HepG2 (cell line): ENCODE data around the gene SNX18. TPM values are rescaled to one million over a fixed set of nuclear protein-coding genes. Genes with fewer than 3 reads are reported as not detected.
"Not testable (repeated sequence)": the region's sequence is repeated elsewhere in the genome, so short reads cannot be mapped to it uniquely, and the experiment has no call there.

Source experiments
- ATAC-seq: fragments of 200-7000 bp; cut with Tn5 transposase; 3 replicates; pipeline ENCODE4 v1.9.1; 2020; ENCODE audit warnings: mild to moderate bottlenecking, moderate library complexity
- BruUV-seq: library from RNA; stranded (reverse); fragments of 400-500 nt; replicated peaks from 2 replicates; lab custom pipeline; 2021; lab: Mats Ljungman, UMichigan
- CTCF ChIA-PET: fragments of 300-600 bp; formaldehyde crosslinking; extraction: SDS; loops from one replicate; lab custom pipeline; 2021; ENCODE audit warnings: low total read pairs, inconsistent platforms, low intra/inter-chr PET ratio; lab: Yijun Ruan, JAX
- POLR2A ChIA-PET: fragments of 350-600 bp; sonication (Branson Sonifier 250); formaldehyde crosslinking; loops from one replicate; lab custom pipeline; 2020; ENCODE audit warnings: antibody characterized with exemption, inconsistent platforms; lab: Yijun Ruan, JAX
- DNase-seq: peaks from one replicate; pipeline ENCODE4 v3.0.0-alpha.2; 2015; ENCODE audit warnings: low spot score
- FAIRE-seq: peaks from 3 replicates; lab custom pipeline; 2011; peaks lifted over from hg19 to GRCh38; lab: Jason Lieb, UNC
- H2AFZ ChIP-seq: one replicate; pipeline ENCODE4 v1.6.1; 2011; ENCODE audit warnings: low read length, inconsistent platforms
- H3K27ac ChIP-seq: fragments of 300-600 bp; 3 replicates; pipeline ENCODE4 v1.8.0; 2011; ENCODE audit warnings: mixed run types, mild to moderate bottlenecking, mixed read lengths, low read length, inconsistent platforms; ENCODE audit not compliant: insufficient read depth; ENCODE audit errors: extremely low read length
- H3K27me3 ChIP-seq, 2 experiments: fragments of 200-600 bp in 1 of 2; 2 replicates in 1 of 2; 3 replicates in 1 of 2; pipeline versions ENCODE4 v1.6.0 to v1.8.0; 2011; ENCODE audit warnings: low read length in 2 of 2, mild to moderate bottlenecking in 2 of 2, moderate library complexity in 2 of 2, inconsistent platforms in 1 of 2; ENCODE audit not compliant: insufficient read depth in 2 of 2, control insufficient read depth in 1 of 2
- H3K36me3 ChIP-seq, 2 experiments: fragments of 200-600 bp in 1 of 2; replicated peaks in 1 of 2; 2 replicates in 1 of 2; 3 replicates in 1 of 2; pipeline versions ENCODE4 v1.5.1 to v1.8.0; 2011; ENCODE audit warnings: low read length in 2 of 2, inconsistent platforms in 1 of 2; ENCODE audit not compliant: insufficient read depth in 2 of 2, control insufficient read depth in 1 of 2
- H3K4me1 ChIP-seq: 2 replicates; pipeline ENCODE4 v1.5.1; 2012; ENCODE audit warnings: low read length, inconsistent platforms; ENCODE audit not compliant: insufficient read depth
- H3K4me2 ChIP-seq: 2 replicates; pipeline ENCODE4 v1.6.0; 2011; ENCODE audit warnings: low read depth, low read length, inconsistent platforms
- H3K4me3 ChIP-seq, 3 experiments: fragments of 200-600 bp in 1 of 3; sonication (generic), shearing (Covaris generic) in 1 of 3; replicated peaks in 1 of 3; 2 replicates each; pipeline ENCODE4 v1.5.1; 2011 to 2016; ENCODE audit warnings: low read length in 3 of 3, inconsistent platforms in 2 of 3, low read depth in 2 of 3, mild to moderate bottlenecking in 2 of 3, control low read depth in 1 of 3, mixed read lengths in 1 of 3; ENCODE audit not compliant: insufficient read depth in 1 of 3
- H3K79me2 ChIP-seq: one replicate; pipeline ENCODE4 v1.6.1; 2011; ENCODE audit warnings: low read length, inconsistent platforms; ENCODE audit not compliant: insufficient read depth
- H3K9ac ChIP-seq: 2 replicates; pipeline ENCODE4 v1.6.0; 2011; ENCODE audit warnings: mild to moderate bottlenecking, low read depth, low read length, inconsistent platforms; ENCODE audit not compliant: insufficient read depth
- H3K9me3 ChIP-seq: 2 replicates; pipeline ENCODE4 v1.5.1; 2012; ENCODE audit warnings: mild to moderate bottlenecking, low read length
- H4K20me1 ChIP-seq: 2 replicates; pipeline ENCODE4 v1.6.0; 2011; ENCODE audit warnings: inconsistent platforms, mild to moderate bottlenecking, low read length, moderate library complexity; ENCODE audit not compliant: insufficient read depth
- JUNB ChIP-seq: sonication (generic); formaldehyde crosslinking; IDR thresholded peaks from 2 replicates; pipeline ENCODE4 v1.8.0; 2022; ENCODE audit warnings: missing genetic modification reagents, mild to moderate bottlenecking, borderline replicate concordance
- ZNF513 ChIP-seq: sonication (generic); formaldehyde crosslinking; conservative IDR thresholded peaks from 2 replicates; pipeline ENCODE4 v1.5.0; 2020; ENCODE audit warnings: missing genetic modification reagents
- WGBS: methylation state at CpG from one replicate; pipeline ENCODE4 v1.1.6; 2017; ENCODE audit warnings: low lambda C conversion rate; 5-methylcytosine and 5-hydroxymethylcytosine counted together
- in situ Hi-C: cut with HindIII; loops from 2 replicates; pipeline ENCODE4 v1.10.0; 2017; ENCODE audit warnings: low pct_unique_long_range_greater_than_20kb; ENCODE audit not compliant: extremely low pct_ligation_motif_present
- intact Hi-C: fragments of 100-400 bp; cut with micrococcal nuclease; formaldehyde crosslinking; loops from one replicate; pipeline ENCODE4 v1.10.0; 2022; ENCODE audit not compliant: unreplicated experiment
- polyA plus RNA-seq, 8 experiments: library from polyadenylated mRNA; depleted of rRNA in 3 of 8; stranded (reverse) in 7 of 8; unstranded in 1 of 8; fragments of >200 nt; fragmentation: Illumina TruSeq in 4 of 8; extraction: Trizol in 4 of 8; gene quantifications; 2 replicates each; pipeline versions ENCODE4 v1.2.1 to v1.2.3, GENCODE V29; 2011 to 2016; ENCODE audit warnings: low read depth in 4 of 8, missing spikeins in 1 of 8, mixed read lengths in 1 of 8; ENCODE audit not compliant: insufficient read depth in 1 of 8
- total RNA-seq, 5 experiments: library from RNA; depleted of rRNA; stranded (reverse); fragments of >200 nt; fragmentation: Illumina TruSeq; extraction: Trizol; gene quantifications; 2 replicates each; pipeline ENCODE4 v1.2.3, GENCODE V29; 2016; ENCODE audit warnings: low read depth in 1 of 5

SNX18 gene
- total and polyA plus RNA-seq, 2 of the 13 experiments (the other 11 are each of a cell fraction or from before 2014, with no cell fraction given): 2.3 to 6.2 TPM

- TF ChIP-seq JUNB (CRISPR knock-in tag): no peak
Observed at GRCh38 chr5:54534191-54535004, 16.8 kb downstream of the SNX18 start (continued).

- in situ Hi-C loops: no loop called here
- TF ChIP-seq ZNF513 (CRISPR knock-in tag): no peak
- TF ChIP-seq, all 625 proteins: peak for 0
- H3K36me3 ChIP-seq: no peaks in the 10 kb centered on the region
- POLR2A ChIA-PET: no interaction called here
- H3K27me3 ChIP-seq: no peaks in the 10 kb centered on the region
- WGBS: 96% methylated on average over 4 of the region's 4 CpGs
- no peak overlapping the region for H3K9ac ChIP-seq
- intact Hi-C loops: no loop called here
- BruUV-seq: no TSS peak
- peaks cover 15% of the 10 kb centered on the region for H3K4me1 ChIP-seq
- no peak for DNase-seq
- H3K9me3 ChIP-seq: no peaks in the 10 kb centered on the region
- H3K27ac ChIP-seq: no peak overlapping the region
- no peak for ATAC-seq
- no peak overlapping the region for H3K4me3 ChIP-seq
- CTCF ChIA-PET: no interaction called here
- H3K79me2 ChIP-seq: no peaks in the 10 kb centered on the region
- H2AFZ ChIP-seq: no peak overlapping the region
- FAIRE-seq: no peak
- no peak overlapping the region for H3K4me2 ChIP-seq
- no peaks in the 10 kb centered on the region for H4K20me1 ChIP-seq
Observed at GRCh38 chr5:54535149-54535844, 17.7 kb downstream of the SNX18 start.

GRCh38 chr5:54536375-54536774 is 18.8 kb downstream of the SNX18 start:
- intact Hi-C loops, H3K27me3 ChIP-seq, BruUV-seq, CTCF ChIA-PET, in situ Hi-C loops, POLR2A ChIA-PET, H3K36me3 ChIP-seq, H2AFZ ChIP-seq, H3K27ac ChIP-seq, H3K79me2 ChIP-seq, H3K4me2 ChIP-seq, FAIRE-seq, H4K20me1 ChIP-seq, H3K9me3 ChIP-seq, H3K9ac ChIP-seq, ATAC-seq, H3K4me3 ChIP-seq, DNase-seq: not testable (repeated sequence)
- 98% methylated on average over 6 of the region's 6 CpGs for WGBS
- H3K4me1 ChIP-seq: peaks cover 20% of the 10 kb centered on the region

- H3K79me2 ChIP-seq, ATAC-seq, H3K27ac ChIP-seq, intact Hi-C loops, FAIRE-seq, CTCF ChIA-PET, H3K4me2 ChIP-seq, H3K9ac ChIP-seq, BruUV-seq, H3K4me3 ChIP-seq, POLR2A ChIA-PET, H3K9me3 ChIP-seq, DNase-seq, H2AFZ ChIP-seq, H3K36me3 ChIP-seq, H4K20me1 ChIP-seq, in situ Hi-C loops, H3K27me3 ChIP-seq: not testable (repeated sequence)
- 82% methylated on average over 4 of the region's 4 CpGs for WGBS
- peaks cover 20% of the 10 kb centered on the region for H3K4me1 ChIP-seq
Observed at GRCh38 chr5:54536861-54537260, 19.3 kb downstream of the SNX18 start.
